Hepatic stellate cell (primary cell): ENCODE measurements around the gene TDRKH.

ENCODE experiments used
- DNase-seq: peaks from one replicate; pipeline ENCODE4 v3.0.0; 2011; ENCODE audit warnings: low spot score

Gene TDRKH

GRCh38 chr1:151822404-151822803 is 32.1 kb upstream of the TDRKH start:
- no peak for DNase-seq

- no peak for DNase-seq
These were observed 30.6 kb upstream of the TDRKH start for GRCh38 chr1:151820940-151821339.

- no peak for DNase-seq
These were observed 29.8 kb upstream of the TDRKH start for GRCh38 chr1:151819976-151820623.

GRCh38 chr1:151819227-151819835 is 29.0 kb upstream of the TDRKH start:
- DNase-seq = no peak

GRCh38 chr1:151817353-151817730 is 27.0 kb upstream of the TDRKH start:
- DNase-seq = no peak

- no peak for DNase-seq
These were observed 26.4 kb upstream of the TDRKH start for GRCh38 chr1:151816548-151817352.

- no peak for DNase-seq
These were observed 25.5 kb upstream of the TDRKH start for GRCh38 chr1:151815716-151816327.

- DNase-seq = no peak
These were observed 24.8 kb upstream of the TDRKH start for GRCh38 chr1:151814971-151815545.

- DNase-seq = no peak
These were observed 24.1 kb upstream of the TDRKH start for GRCh38 chr1:151814426-151814825.

GRCh38 chr1:151813271-151813977 is 23.1 kb upstream of the TDRKH start:
- no peak for DNase-seq

- DNase-seq = no peak
These were observed 20.9 kb upstream of the TDRKH start for GRCh38 chr1:151811181-151811580.

- no peak for DNase-seq
These were observed 19.8 kb upstream of the TDRKH start for GRCh38 chr1:151809985-151810556.

- DNase-seq = no peak
These were observed 19.1 kb upstream of the TDRKH start for GRCh38 chr1:151809290-151809984.

- no peak for DNase-seq
These were observed 17.5 kb upstream of the TDRKH start for GRCh38 chr1:151807766-151808165.

GRCh38 chr1:151807131-151807530 is 16.8 kb upstream of the TDRKH start:
- no peak for DNase-seq

- DNase-seq = no peak
These were observed 15.9 kb upstream of the TDRKH start for GRCh38 chr1:151806170-151806569.

GRCh38 chr1:151805066-151805820 is 14.9 kb upstream of the TDRKH start, which contains the start of gene LINGO4:
TSS of gene LINGO4 (minus strand) at chr1:151805419. CDS start at chr1:151802704, 2,715 bp downstream.
- DNase-seq = no peak

- no peak for DNase-seq
These were observed 13.6 kb upstream of the TDRKH start for GRCh38 chr1:151803915-151804314.

- DNase-seq = no peak
These were observed 12.9 kb upstream of the TDRKH start for GRCh38 chr1:151803164-151803563.

GRCh38 chr1:151802372-151802771 is 12.1 kb upstream of the TDRKH start:
- no peak for DNase-seq
